CMK (cell line): ENCODE data around the gene SLC25A26.

Experiments
- DNase-seq: peaks from one replicate; pipeline ENCODE4 v3.0.0-alpha.2; 2010; ENCODE audit warnings: low read depth

Gene SLC25A26

GRCh38 chr3:66227051-66227450 lies 6.2 kb downstream of the SLC25A26 start:
- no peak for DNase-seq

DNA sequence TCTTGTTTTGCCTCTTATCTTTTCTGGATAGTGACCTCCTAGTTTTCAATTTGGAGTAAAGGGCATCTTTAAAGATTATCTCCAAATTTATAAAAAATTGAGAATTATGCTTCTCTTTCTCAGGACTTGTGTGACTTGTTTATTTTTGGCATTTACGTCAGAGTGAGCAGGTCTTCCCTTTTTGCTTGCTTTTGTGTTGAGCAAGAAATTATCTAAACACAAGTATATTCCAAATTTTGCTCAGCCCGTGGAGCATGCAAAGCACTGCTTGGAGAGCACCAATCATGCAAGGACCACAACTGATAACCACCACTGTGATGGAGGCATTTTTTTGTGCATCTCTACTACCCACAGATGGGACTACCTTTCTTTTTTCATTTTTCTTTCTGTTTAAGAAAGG lies 7.1 kb downstream of the SLC25A26 start:
- no peak for DNase-seq

DNA sequence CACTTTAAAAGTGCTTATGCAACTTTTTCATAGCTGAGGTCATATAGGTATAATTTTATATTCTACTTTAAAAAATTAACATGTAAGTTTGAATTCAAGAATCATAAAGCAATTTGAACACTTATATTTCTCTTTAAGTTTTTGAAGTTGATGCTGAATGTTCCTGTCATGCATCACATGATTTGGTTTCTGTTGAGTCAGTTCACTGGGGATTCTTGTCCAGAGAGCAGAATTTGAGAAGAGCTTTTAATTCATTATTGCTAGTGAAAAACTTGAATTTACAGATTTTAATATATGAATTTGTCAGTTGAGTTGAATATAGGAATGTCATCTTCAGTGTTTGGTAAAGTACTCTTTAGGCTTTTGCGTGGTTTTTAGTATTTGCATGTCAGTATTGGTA lies 7.9 kb downstream of the SLC25A26 start:
- DNase-seq = no peak

DNA sequence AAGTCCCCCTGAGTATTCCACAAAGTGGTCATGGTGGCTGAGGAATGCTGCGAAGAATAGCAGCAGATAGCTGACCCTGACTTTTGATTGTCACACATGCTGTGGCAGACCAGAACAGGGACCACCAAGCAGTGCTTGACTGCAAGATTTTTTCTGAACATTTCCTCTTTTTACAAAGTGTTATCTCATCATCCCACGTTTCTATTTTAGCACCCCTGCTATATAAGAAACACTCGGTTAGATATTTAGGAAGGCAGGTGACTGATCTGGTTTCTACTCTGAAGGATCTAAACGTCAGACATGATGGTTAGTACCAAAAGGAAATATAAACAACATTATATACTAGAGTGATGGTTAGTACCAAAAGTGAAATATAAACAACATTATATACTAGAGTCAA lies 9.1 kb downstream of the SLC25A26 start:
- DNase-seq = no peak

GRCh38 chr3:66233033-66233432 lies 12.2 kb downstream of the SLC25A26 start:
- DNase-seq = no peak

- no peak for DNase-seq
Measured at GRCh38 chr3:66236281-66236680, 15.5 kb downstream of the SLC25A26 start.

GRCh38 chr3:66237552-66237951 lies 16.8 kb downstream of the SLC25A26 start:
- no peak for DNase-seq

DNA sequence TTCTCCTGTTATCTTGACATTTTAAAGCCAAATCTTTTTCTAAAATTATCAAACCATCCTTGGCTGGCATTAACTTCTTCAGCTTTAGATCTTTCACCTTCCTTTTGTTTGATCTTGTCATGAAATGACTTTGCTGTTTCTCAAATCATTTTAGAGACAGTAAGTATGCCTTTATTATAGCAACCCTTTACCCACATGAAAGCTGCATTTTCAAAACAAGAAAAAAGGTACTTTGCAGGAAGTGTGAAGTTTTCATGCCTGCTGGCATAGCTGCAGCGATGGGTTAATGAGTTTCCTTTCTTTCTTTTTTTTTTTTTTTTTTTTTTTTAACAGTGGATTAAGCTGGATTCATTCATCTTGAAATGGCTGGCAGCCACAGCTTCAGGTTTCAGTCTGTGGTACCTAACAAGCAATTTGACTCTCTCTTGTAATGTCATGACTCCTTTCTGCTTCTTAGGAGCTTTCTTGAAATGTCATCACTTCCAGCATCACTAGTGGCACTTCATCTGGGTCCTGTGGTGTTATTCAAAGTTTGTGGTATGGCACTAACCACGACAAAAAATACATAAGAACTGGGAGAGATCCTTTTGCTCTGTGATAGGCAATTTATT lies 18.8 kb downstream of the SLC25A26 start:
- DNase-seq = no peak

GRCh38 chr3:66241466-66241865 lies 20.7 kb downstream of the SLC25A26 start:
- no peak for DNase-seq

- no peak for DNase-seq
Measured at GRCh38 chr3:66242788-66243464, 22.1 kb downstream of the SLC25A26 start.

GRCh38 chr3:66248641-66249040 lies 27.8 kb downstream of the SLC25A26 start:
- no peak for DNase-seq

DNA sequence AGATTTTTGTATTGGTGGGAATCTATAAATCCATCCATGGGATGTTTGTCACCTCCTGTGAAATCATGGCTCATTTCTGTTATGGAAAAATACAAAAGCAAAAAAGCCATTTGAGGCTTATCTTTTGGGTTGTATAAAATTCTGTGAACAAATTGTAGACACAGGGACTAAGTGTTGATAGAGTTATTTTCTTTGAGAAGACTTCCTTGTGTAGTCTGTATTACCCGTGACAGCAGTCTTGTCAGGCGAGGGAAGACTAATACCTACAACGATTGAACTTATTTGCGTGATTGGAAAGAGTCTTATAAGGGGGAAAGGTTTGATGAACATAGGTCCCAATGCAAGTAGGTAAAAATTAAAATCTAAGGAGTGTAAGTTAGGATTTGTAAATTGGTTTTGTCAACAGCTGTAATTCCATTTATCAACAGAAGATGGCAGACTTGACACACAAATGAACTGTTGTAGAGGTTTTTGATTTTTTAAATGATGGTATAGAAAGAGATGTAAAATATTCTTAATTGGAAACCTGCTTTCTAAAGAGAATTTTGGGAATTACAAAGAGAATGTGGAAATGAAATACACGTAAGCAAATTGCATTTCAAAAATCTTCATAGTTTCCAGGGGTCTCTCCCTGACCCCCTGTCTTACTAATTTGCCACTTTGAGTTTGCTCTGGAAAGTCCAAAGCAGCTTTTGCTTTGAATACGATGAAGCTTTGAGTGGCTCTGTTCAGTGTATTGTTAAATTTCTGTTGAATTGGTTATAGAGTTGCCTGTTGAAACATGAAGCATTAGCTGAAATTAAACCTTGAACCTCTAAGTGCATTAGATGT lies 33.2 kb downstream of the SLC25A26 start:
- no peak for DNase-seq

GRCh38 chr3:66255865-66256264 lies 35.1 kb downstream of the SLC25A26 start:
- DNase-seq = no peak

- DNase-seq = no peak
Measured at GRCh38 chr3:66256806-66257205, 36.0 kb downstream of the SLC25A26 start.

GRCh38 chr3:66259566-66260255 lies 38.9 kb downstream of the SLC25A26 start:
- DNase-seq = no peak

GRCh38 chr3:66260431-66260830 lies 39.6 kb downstream of the SLC25A26 start:
- DNase-seq = no peak

GRCh38 chr3:66261355-66261754 lies 40.6 kb downstream of the SLC25A26 start:
- DNase-seq = no peak

DNA sequence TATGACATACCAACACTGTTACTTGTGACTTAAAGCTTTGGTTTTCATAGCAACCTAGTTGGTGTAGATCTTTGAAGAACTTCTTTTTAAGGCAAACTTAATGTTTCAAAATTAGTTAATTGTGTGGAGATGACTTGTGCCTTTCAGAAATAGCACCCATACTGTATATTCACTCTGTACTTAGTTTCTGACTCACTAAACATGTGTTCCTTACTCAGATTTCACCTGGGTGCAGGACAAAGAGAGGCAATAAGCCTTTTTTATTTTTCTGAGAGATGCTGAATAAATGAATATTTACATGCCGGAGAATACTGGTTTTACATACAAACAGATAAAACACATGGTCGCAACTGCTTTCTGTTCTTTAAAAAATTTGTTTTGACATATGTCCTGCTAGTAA lies 44.8 kb downstream of the SLC25A26 start:
- DNase-seq = no peak

GRCh38 chr3:66266551-66266950 lies 45.8 kb downstream of the SLC25A26 start:
- no peak for DNase-seq

- DNase-seq = no peak
Measured at GRCh38 chr3:66267031-66267430, 46.2 kb downstream of the SLC25A26 start.

- DNase-seq = no peak
Measured at GRCh38 chr3:66267906-66268305, 47.1 kb downstream of the SLC25A26 start.

GRCh38 chr3:66268864-66269263 lies 48.1 kb downstream of the SLC25A26 start:
- no peak for DNase-seq

- no peak for DNase-seq
Measured at GRCh38 chr3:66269411-66269810, 48.6 kb downstream of the SLC25A26 start.
